Measurements from ENCODE around the gene COL4A6.

COL4A6 gene

DNA sequence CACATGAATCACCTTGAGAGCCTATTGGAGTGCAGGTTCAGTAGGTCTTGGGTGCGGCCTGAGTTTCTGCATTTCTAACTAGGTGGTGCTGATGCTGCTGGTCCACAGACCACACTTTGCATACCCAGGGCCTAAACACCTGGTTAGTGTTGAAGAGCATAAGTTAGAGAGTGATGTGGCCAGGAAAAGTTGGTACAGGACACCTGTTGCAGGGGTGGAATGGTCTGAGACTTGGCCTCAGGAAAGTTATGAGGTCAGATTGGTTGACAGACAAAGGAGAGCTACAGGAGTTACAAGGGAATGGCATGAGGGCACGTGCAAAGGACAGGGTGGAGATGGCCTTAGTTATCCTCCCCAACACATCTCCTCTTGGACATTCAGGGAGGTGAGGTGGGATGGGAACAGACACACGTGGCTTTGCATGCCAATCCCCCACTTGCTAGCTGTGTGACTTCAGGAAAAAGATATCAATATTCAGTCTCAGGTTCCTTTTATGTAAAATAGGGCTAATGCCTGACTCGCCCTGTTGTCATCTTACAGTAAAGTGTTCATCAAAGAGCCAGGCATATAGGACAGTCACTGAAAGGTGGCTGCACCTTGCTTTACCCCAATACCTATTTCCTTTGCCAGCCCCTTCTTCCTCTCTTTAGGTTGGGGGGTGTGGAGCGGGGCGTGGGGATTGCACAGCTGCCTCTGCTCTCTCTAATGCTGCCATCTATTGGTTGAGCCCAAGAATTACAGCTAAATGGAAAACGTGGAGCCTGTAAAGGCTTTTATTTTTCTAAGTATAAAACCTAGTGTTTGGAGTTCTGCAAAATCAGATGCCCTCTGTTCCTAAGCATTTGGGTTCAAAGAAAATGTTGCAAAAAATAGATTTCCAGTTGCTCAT lies 299.2 kb downstream of the COL4A6 start (continued):
- no peak for TF ChIP-seq ZNF785 (tag by site-specific recombination; IDR thresholded peaks at IDR 0.05)

GRCh38 chrX:108134724-108135123 lies 303.5 kb downstream of the COL4A6 start:
- Histone ChIP-seq H3K36me3 (ENCODE audit: control insufficient read depth in 2 of 2, insufficient read depth in 1 of 2, low read length in 2 of 2) (peaks cover 0 to 41% of the 10 kb centered on the region in 2 experiments; a peak in 2 of 3 replicates), H3K27ac (ENCODE audit: extremely low read depth, low read depth, low read length) (no peak overlapping the region), H3K4me1 (ENCODE audit: control insufficient read depth, insufficient read depth, low read length) (no peaks in the 10 kb centered on the region), H3K9me3 (ENCODE audit: control insufficient read depth, insufficient read depth, low read depth, low read length) (no peaks in the 10 kb centered on the region), H3K4me3 (ENCODE audit: low read depth, low read length) (no peak overlapping the region)
- CTCF ChIA-PET, result no interaction called here
- POLR2A ChIA-PET, result no interaction called here
- TF ChIP-seq ZBTB26 (tag by site-specific recombination; optimal IDR thresholded peaks at IDR 0.05) (no peak), CTCF (tag by site-specific recombination; IDR thresholded peaks at IDR 0.05) (no peak), ZNF768 (tag by site-specific recombination; IDR thresholded peaks at IDR 0.05) (no peak), FEZF1 (tag by site-specific recombination; IDR thresholded peaks at IDR 0.05) (no peak)
- TF ChIP-seq, protein P1, sequence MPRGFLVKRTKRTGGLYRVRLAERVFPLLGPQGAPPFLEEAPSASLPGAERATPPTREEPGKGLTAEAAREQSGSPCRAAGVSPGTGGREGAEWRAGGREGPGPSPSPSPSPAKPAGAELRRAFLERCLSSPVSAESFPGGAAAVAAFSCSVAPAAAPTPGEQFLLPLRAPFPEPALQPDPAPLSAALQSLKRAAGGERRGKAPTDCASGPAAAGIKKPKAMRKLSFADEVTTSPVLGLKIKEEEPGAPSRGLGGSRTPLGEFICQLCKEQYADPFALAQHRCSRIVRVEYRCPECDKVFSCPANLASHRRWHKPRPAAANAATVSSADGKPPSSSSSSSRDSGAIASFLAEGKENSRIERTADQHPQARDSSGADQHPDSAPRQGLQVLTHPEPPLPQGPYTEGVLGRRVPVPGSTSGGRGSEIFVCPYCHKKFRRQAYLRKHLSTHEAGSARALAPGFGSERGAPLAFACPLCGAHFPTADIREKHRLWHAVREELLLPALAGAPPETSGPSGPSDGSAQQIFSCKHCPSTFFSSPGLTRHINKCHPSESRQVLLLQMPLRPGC (tag by site-specific recombination; IDR thresholded peaks at IDR 0.05), result no peak

- H3K4me1 ChIP-seq (ENCODE audit: control insufficient read depth, insufficient read depth, low read length), result no peaks in the 10 kb centered on the region
- no peaks in the 10 kb centered on the region for H3K9me3 ChIP-seq (ENCODE audit: control insufficient read depth, insufficient read depth, low read depth, low read length)
- no peak overlapping the region for H3K27ac ChIP-seq (ENCODE audit: extremely low read depth, low read depth, low read length)
- POLR2A ChIA-PET, result no interaction called here
- no peak overlapping the region for H3K4me3 ChIP-seq (ENCODE audit: low read depth, low read length)
- CTCF ChIA-PET, result no interaction called here
- H3K36me3 ChIP-seq (ENCODE audit: control insufficient read depth in 2 of 2, insufficient read depth in 1 of 2, low read length in 2 of 2), result peaks cover 0 to 26% of the 10 kb centered on the region in 2 experiments; a peak in 2 of 3 replicates
- TF ChIP-seq ZNF510 (tag by site-specific recombination; IDR thresholded peaks at IDR 0.05; ENCODE audit: insufficient replicate concordance) (no peak), ZNF335 (tag by site-specific recombination; conservative IDR thresholded peaks at IDR 0.05) (no peak), ZBTB21 (tag by site-specific recombination; IDR thresholded peaks at IDR 0.05) (no peak), ZBTB6 (tag by site-specific recombination; IDR thresholded peaks at IDR 0.05) (no peak), ZFP41 (tag by site-specific recombination; IDR thresholded peaks at IDR 0.05; ENCODE audit: borderline replicate concordance) (no peak), ZNF221 (tag by site-specific recombination; IDR thresholded peaks at IDR 0.05; ENCODE audit: borderline replicate concordance) (no peak), ZFHX2 (tag by site-specific recombination; conservative IDR thresholded peaks at IDR 0.05) (no peak), ZNF530 (tag by site-specific recombination; IDR thresholded peaks at IDR 0.05; ENCODE audit: low read depth) (no peak), ZNF629 (tag by site-specific recombination; IDR thresholded peaks at IDR 0.05) (no peak)
- TF ChIP-seq, protein P2, sequence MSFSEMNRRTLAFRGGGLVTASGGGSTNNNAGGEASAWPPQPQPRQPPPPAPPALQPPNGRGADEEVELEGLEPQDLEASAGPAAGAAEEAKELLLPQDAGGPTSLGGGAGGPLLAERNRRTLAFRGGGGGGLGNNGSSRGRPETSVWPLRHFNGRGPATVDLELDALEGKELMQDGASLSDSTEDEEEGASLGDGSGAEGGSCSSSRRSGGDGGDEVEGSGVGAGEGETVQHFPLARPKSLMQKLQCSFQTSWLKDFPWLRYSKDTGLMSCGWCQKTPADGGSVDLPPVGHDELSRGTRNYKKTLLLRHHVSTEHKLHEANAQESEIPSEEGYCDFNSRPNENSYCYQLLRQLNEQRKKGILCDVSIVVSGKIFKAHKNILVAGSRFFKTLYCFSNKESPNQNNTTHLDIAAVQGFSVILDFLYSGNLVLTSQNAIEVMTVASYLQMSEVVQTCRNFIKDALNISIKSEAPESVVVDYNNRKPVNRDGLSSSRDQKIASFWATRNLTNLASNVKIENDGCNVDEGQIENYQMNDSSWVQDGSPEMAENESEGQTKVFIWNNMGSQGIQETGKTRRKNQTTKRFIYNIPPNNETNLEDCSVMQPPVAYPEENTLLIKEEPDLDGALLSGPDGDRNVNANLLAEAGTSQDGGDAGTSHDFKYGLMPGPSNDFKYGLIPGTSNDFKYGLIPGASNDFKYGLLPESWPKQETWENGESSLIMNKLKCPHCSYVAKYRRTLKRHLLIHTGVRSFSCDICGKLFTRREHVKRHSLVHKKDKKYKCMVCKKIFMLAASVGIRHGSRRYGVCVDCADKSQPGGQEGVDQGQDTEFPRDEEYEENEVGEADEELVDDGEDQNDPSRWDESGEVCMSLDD (tag by site-specific recombination; IDR thresholded peaks at IDR 0.05), result no peak
- TF ChIP-seq, protein P3, sequence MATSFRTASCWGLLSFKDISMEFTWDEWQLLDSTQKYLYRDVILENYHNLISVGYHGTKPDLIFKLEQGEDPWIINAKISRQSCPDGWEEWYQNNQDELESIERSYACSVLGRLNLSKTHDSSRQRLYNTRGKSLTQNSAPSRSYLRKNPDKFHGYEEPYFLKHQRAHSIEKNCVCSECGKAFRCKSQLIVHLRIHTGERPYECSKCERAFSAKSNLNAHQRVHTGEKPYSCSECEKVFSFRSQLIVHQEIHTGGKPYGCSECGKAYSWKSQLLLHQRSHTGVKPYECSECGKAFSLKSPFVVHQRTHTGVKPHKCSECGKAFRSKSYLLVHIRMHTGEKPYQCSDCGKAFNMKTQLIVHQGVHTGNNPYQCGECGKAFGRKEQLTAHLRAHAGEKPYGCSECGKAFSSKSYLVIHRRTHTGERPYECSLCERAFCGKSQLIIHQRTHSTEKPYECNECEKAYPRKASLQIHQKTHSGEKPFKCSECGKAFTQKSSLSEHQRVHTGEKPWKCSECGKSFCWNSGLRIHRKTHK (tag by site-specific recombination; IDR thresholded peaks at IDR 0.05), result no peak
Observed at GRCh38 chrX:108132876-108133275, 305.3 kb downstream of the COL4A6 start.
